HG03066 (cell line): ENCODE data around the gene CIZ1.

Source experiments
- ATAC-seq: cut with Tn5 transposase; IDR thresholded peaks from one replicate; pipeline ENCODE4 v1.9.1; 2021; ENCODE audit warnings: low read depth; ENCODE audit not compliant: unreplicated experiment

CIZ1 gene

GRCh38 chr9:128128836-128129590, 62.4 kb downstream of the CIZ1 start:
- ATAC-seq: no peak

GRCh38 chr9:128127990-128128835, 63.2 kb downstream of the CIZ1 start:
- ATAC-seq: peak; percentile 66

GRCh38 chr9:128127568-128127989, 63.8 kb downstream of the CIZ1 start, which contains the start of gene PTGES2:
TSS of gene PTGES2 (minus strand) at chr9:128127729. CDS start at chr9:128127717, 12 bp downstream.
- peak; percentile 44 for ATAC-seq

GRCh38 chr9:128125580-128126354, 65.6 kb downstream of the CIZ1 start:
- no peak for ATAC-seq

GRCh38 chr9:128124873-128125579, 66.3 kb downstream of the CIZ1 start:
- no peak for ATAC-seq

- ATAC-seq: no peak
These were observed 66.9 kb downstream of the CIZ1 start for GRCh38 chr9:128124451-128124850.

GRCh38 chr9:128123451-128124080, 67.8 kb downstream of the CIZ1 start:
- no peak for ATAC-seq

GRCh38 chr9:128122809-128123175, 68.6 kb downstream of the CIZ1 start:
- no peak for ATAC-seq

- ATAC-seq: no peak
These were observed 69.2 kb downstream of the CIZ1 start for GRCh38 chr9:128121924-128122808.

- ATAC-seq: no peak
These were observed 69.9 kb downstream of the CIZ1 start for GRCh38 chr9:128121466-128121810.

GRCh38 chr9:128120741-128121465, 70.5 kb downstream of the CIZ1 start:
- ATAC-seq: no peak

GRCh38 chr9:128120061-128120740, 71.2 kb downstream of the CIZ1 start:
- no peak for ATAC-seq

GRCh38 chr9:128118971-128119665, 72.3 kb downstream of the CIZ1 start:
- ATAC-seq: no peak

GRCh38 chr9:128118472-128118857, 72.9 kb downstream of the CIZ1 start:
- ATAC-seq: no peak

GRCh38 chr9:128117613-128118471, 73.5 kb downstream of the CIZ1 start:
- ATAC-seq: no peak
